A172 (cell line): Measurements from ENCODE around the gene GPR17. TPM values are rescaled to one million over a fixed set of nuclear protein-coding genes. Genes with fewer than 3 reads are reported as not detected.

ENCODE experiments used
- DNase-seq: peaks from one replicate; pipeline ENCODE4 v3.0.0-alpha.2; 2015; ENCODE audit warnings: low spot score
- total RNA-seq: library from RNA; depleted of rRNA; stranded (reverse); fragments of >200 nt; shearing (Covaris generic); gene quantifications from 2 replicates; pipeline ENCODE4 v1.2.3, GENCODE V29; 2014

The GPR17 gene
- total RNA-seq, 1 experiment from 2014 or later, result 0.45 TPM

- DNase-seq, result no peak
Observed at GRCh38 chr2:127654084-127654837, 8.3 kb downstream of the GPR17 start.

- no peak for DNase-seq
Observed at GRCh38 chr2:127654838-127655175, 8.9 kb downstream of the GPR17 start.

GRCh38 chr2:127655209-127656073, 9.5 kb downstream of the GPR17 start:
- DNase-seq, result no peak

- DNase-seq, result no peak
Observed at GRCh38 chr2:127656569-127657231, 10.7 kb downstream of the GPR17 start.

- no peak for DNase-seq
Observed at GRCh38 chr2:127657232-127657595, 11.3 kb downstream of the GPR17 start.

GRCh38 chr2:127658146-127658545, 12.2 kb downstream of the GPR17 start:
- DNase-seq, result no peak

- DNase-seq, result no peak
Observed at GRCh38 chr2:127658641-127659407, 12.9 kb downstream of the GPR17 start.

- no peak for DNase-seq
Observed at GRCh38 chr2:127659408-127660290, 13.7 kb downstream of the GPR17 start.

GRCh38 chr2:127660291-127660578, 14.3 kb downstream of the GPR17 start:
- no peak for DNase-seq

GRCh38 chr2:127661072-127661649, 15.2 kb downstream of the GPR17 start:
- DNase-seq, result no peak

- peak; percentile 55 for DNase-seq
Observed at GRCh38 chr2:127661949-127662510, 16.1 kb downstream of the GPR17 start.

GRCh38 chr2:127662937-127663565, 17.1 kb downstream of the GPR17 start:
- DNase-seq, result no peak

- no peak for DNase-seq
Observed at GRCh38 chr2:127663566-127664064, 17.7 kb downstream of the GPR17 start.

GRCh38 chr2:127664065-127664894, 18.3 kb downstream of the GPR17 start:
- no peak for DNase-seq

GRCh38 chr2:127664895-127665225, 18.9 kb downstream of the GPR17 start:
- DNase-seq, result no peak

GRCh38 chr2:127665267-127665893, 19.4 kb downstream of the GPR17 start:
- DNase-seq, result no peak

- no peak for DNase-seq
Observed at GRCh38 chr2:127669056-127669455, 23.1 kb downstream of the GPR17 start.
